Activated CD4-positive, alpha-beta T cell treated with anti-CD3 and anti-CD28 coated beads, Interleukin-2, amount 10 ng/mL, durations not matched to agents 7 days and 5 days (primary cell): ENCODE measurements around the gene SASH1. TPM values are rescaled to one million over a fixed set of nuclear protein-coding genes. Genes with fewer than 3 reads are reported as not detected.

ENCODE experiments used
- CTCF ChIA-PET: fragments of 350-600 bp; sonication (Branson Sonifier 250); formaldehyde crosslinking; loops from one replicate; lab custom pipeline; 2021; ENCODE audit warnings: antibody characterized with exemption; lab: Charles Lee
- POLR2A ChIA-PET: fragments of 350-600 bp; sonication (Branson Sonifier 250); formaldehyde crosslinking; loops from one replicate; lab custom pipeline; 2021; ENCODE audit warnings: antibody characterized with exemption; lab: Charles Lee
- DNase-seq: peaks from one replicate; pipeline ENCODE4 v3.0.0-alpha.2; 2020
- H3K27ac Mint-ChIP-seq: one replicate; pipeline ENCODE4 v1.8.0; 2021; ENCODE audit warnings: mild to moderate bottlenecking, moderate library complexity, mixed read lengths
- H3K27me3 Mint-ChIP-seq: one replicate; pipeline ENCODE4 v1.8.0; 2021; ENCODE audit warnings: mixed read lengths
- H3K36me3 Mint-ChIP-seq: one replicate; pipeline ENCODE4 v1.8.0; 2021; ENCODE audit warnings: low read depth, mixed read lengths
- H3K4me1 Mint-ChIP-seq: one replicate; pipeline ENCODE4 v1.8.0; 2021; ENCODE audit warnings: mixed read lengths
- H3K4me3 Mint-ChIP-seq: one replicate; pipeline ENCODE4 v1.8.0; 2021; ENCODE audit warnings: mild to moderate bottlenecking, moderate library complexity, mixed read lengths
- H3K9me3 Mint-ChIP-seq: one replicate; pipeline ENCODE4 v1.8.0; 2021; ENCODE audit warnings: mixed read lengths
- total RNA-seq, 2 experiments: library from RNA; stranded (reverse); gene quantifications; one replicate each; pipeline ENCODE4 v1.2.3, GENCODE V29; 2021

Gene SASH1
- total RNA-seq, 2 experiments from 2014 or later, result 0.47 to 0.50 TPM

GRCh38 chr6:148453906-148454305 is 111.3 kb downstream of the SASH1 start:
- ChIA-PET POLR2A (no interaction called here), CTCF (interaction anchor here (1.2 kb wide), 1 partner anchor 12 kb away, joined by 3 read pairs; no protein-coding TSS in a partner anchor)
- no peak for DNase-seq
- Mint-ChIP-seq H3K4me3 (no peak overlapping the region), H3K9me3 (no peaks in the 10 kb centered on the region), H3K27me3 (peaks cover 21% of the 10 kb centered on the region), H3K4me1 (peaks cover 27% of the 10 kb centered on the region), H3K27ac (no peak overlapping the region), H3K36me3 (no peaks in the 10 kb centered on the region)

GRCh38 chr6:148455225-148455624 is 112.6 kb downstream of the SASH1 start:
- H3K4me3 Mint-ChIP-seq, result no peak overlapping the region
- peaks cover 18% of the 10 kb centered on the region for H3K27me3 Mint-ChIP-seq
- H3K9me3 Mint-ChIP-seq, result no peaks in the 10 kb centered on the region
- ChIA-PET POLR2A (no interaction called here), CTCF (no interaction called here)
- H3K27ac Mint-ChIP-seq, result no peak overlapping the region
- no peak for DNase-seq
- H3K36me3 Mint-ChIP-seq, result no peaks in the 10 kb centered on the region
- peaks cover 29% of the 10 kb centered on the region for H3K4me1 Mint-ChIP-seq

DNA sequence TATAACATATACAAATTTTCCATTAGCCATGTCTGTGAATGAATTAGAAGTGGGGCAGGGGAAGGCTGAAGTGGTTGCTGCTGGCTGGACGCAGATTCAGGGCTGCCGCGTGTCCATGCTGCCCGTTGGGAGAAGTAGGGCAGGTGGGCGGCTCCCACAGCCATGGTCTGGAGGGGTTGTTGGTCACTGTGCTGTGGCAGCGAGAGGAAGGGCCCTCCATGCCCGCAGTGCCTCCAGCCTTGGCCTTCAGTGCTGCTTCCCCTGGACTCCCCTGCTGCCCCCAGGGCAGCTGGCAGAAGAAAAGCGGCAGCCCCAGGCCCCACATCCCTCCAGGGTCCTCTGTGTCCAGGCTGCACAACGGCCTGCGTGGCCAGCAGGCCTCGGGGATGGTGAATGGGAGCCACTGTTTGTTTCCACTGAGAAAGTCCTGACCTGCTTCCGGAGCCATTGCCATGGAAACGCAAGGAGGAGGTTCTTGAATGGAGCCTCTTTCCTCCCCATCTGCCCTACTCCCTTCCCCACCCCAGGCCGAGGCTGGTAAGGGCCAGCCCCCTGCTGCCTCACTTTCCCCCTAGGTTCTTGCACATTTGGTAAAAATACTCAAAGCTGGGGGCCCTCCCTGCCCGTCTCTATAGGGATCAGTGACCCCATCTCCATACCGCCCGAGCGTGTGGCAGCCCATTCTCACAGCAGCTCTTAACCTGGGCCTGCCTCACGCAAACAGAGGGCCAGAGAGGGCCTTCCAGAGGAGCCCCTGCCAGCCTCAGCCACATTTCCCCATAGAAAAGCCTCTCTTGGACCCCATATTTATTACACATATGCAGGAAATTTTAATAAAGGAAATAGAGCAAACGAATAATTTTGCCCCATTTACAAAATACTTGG is 113.3 kb downstream of the SASH1 start:
- CTCF ChIA-PET, result no interaction called here

GRCh38 chr6:148457137-148457842 is 114.7 kb downstream of the SASH1 start:
- Mint-ChIP-seq H3K4me3 (no peak overlapping the region), H3K36me3 (no peaks in the 10 kb centered on the region), H3K27ac (no peak overlapping the region), H3K4me1 (peaks cover 11% of the 10 kb centered on the region), H3K9me3 (no peaks in the 10 kb centered on the region), H3K27me3 (peaks cover 21% of the 10 kb centered on the region)
- ChIA-PET POLR2A (no interaction called here), CTCF (no interaction called here)
- DNase-seq, result no peak

More for the DNA sequence above, 113.3 kb downstream of the SASH1 start:
- Mint-ChIP-seq H3K36me3 (no peaks in the 10 kb centered on the region), H3K4me3 (no peak overlapping the region), H3K4me1 (peaks cover 25% of the 10 kb centered on the region), H3K27me3 (peaks cover 21% of the 10 kb centered on the region), H3K9me3 (no peaks in the 10 kb centered on the region), H3K27ac (no peak overlapping the region)
- DNase-seq, result no peak
- POLR2A ChIA-PET, result no interaction called here

DNA sequence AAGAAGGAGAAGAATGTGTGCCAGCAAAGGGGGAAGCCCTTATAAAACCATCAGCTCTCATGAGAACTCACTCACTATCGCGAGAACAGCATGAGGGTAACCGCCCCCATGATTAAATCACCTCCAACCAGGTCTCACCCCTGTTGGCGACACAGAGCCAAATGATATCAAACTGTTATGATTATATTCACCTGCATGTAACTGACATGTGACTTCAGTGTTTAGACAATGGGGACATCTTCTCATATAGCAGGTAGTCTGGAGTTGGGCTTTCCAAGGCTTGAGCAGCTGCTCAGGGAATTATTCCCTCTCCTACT is 115.2 kb downstream of the SASH1 start:
- H3K4me1 Mint-ChIP-seq, result peaks cover 6% of the 10 kb centered on the region
- no peaks in the 10 kb centered on the region for H3K9me3 Mint-ChIP-seq
- H3K27ac Mint-ChIP-seq, result no peak overlapping the region
- DNase-seq, result no peak
- peaks cover 24% of the 10 kb centered on the region for H3K27me3 Mint-ChIP-seq
- H3K4me3 Mint-ChIP-seq, result no peak overlapping the region
- CTCF ChIA-PET, result no interaction called here
- no peaks in the 10 kb centered on the region for H3K36me3 Mint-ChIP-seq
- POLR2A ChIA-PET, result no interaction called here

DNA sequence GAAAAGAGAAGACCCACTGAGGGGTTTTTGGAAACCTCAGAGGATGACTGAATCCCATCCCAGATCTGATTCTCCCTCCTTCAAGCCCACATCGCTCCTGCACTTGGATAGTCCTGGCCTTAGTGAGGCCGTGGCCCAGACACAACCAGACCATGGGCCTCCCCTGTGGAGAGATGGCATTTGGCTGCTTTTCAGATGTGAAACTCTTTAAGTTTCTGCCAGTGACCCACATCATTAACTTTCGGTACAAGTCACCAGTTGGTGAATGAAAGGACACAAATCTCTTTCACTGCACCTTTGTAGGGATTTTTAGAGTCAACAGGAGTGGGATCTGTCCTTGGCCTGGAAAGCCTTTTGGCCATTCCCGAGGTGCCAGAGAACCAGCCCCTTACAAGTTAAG is 116.6 kb downstream of the SASH1 start:
- no peak for DNase-seq
- peaks cover 5% of the 10 kb centered on the region for H3K4me1 Mint-ChIP-seq
- peaks cover 28% of the 10 kb centered on the region for H3K27me3 Mint-ChIP-seq
- ChIA-PET CTCF (no interaction called here), POLR2A (no interaction called here)
- no peak overlapping the region for H3K4me3 Mint-ChIP-seq
- H3K36me3 Mint-ChIP-seq, result no peaks in the 10 kb centered on the region
- no peaks in the 10 kb centered on the region for H3K9me3 Mint-ChIP-seq
- H3K27ac Mint-ChIP-seq, result no peak overlapping the region

DNA sequence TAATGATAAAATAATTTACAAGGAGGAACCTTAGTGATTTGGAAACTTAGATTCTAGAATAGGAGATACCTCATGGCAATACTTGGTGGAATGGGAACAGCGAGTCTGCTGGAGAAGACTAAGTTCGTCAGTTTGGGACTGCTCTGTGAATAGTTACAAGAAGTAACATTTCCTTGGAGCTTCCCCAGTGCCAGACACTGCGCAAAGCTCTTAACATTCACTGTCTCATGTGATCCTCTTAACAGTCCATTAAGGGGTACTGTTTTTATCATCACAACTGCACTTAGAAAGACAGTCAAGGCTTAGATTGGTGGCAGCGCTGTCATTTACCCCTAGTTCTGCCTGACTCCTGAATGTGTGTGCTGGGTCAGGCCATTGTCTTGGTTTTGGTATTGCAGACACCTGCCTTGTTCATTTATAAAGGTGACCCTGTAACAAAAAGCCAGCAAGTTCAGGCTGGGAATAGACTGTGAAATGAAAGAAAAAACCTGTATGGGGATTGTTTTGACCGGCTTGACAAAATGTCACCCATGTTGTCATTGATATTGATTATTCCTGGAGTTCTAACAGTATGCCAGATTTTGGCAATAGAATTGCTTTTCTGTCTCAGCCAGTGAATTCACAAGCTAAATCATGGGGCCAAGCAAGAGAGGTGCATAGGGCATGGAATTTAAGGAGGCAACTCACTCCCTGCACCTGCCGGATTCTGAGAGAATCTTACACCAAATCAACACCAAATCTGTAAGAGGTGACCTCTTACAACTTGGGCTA is 118.4 kb downstream of the SASH1 start:
- no peaks in the 10 kb centered on the region for H3K9me3 Mint-ChIP-seq
- ChIA-PET POLR2A (no interaction called here), CTCF (no interaction called here)
- H3K27ac Mint-ChIP-seq, result no peak overlapping the region
- no peak overlapping the region for H3K4me3 Mint-ChIP-seq
- H3K27me3 Mint-ChIP-seq, result peaks cover 31% of the 10 kb centered on the region
- DNase-seq, result no peak
- no peaks in the 10 kb centered on the region for H3K36me3 Mint-ChIP-seq
- peaks cover 7% of the 10 kb centered on the region for H3K4me1 Mint-ChIP-seq

DNA sequence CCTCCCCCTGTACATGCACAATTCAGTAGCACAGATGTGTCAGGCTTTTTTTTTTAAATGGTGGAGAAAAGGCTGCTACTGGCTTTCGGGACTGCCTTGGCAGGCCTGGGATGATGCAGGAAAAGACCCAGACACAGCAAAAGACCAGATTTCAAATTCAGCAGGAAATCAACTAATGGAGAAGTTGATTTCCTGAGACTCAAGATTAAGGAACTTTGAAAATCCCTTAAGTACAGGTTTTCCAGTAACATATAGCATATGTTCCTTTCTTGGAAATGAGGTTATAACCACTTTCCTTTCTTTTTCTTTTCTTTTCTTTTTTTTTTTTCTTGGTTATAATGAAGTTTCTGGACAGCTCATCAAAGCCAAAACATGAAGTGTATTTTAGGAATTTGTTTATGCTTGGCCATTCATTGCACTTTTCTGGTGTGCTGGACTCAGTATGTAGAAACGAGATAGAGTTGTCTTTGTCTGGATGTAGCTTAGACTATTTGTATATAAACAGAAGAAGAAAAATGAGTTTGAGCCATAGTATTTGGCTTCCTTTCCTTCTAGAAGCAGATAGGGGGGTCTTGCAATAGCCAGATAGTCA is 119.4 kb downstream of the SASH1 start:
- ChIA-PET POLR2A (no interaction called here), CTCF (no interaction called here)
- Mint-ChIP-seq H3K27ac (no peak overlapping the region), H3K4me1 (peaks cover 7% of the 10 kb centered on the region), H3K27me3 (peaks cover 38% of the 10 kb centered on the region), H3K9me3 (no peaks in the 10 kb centered on the region), H3K4me3 (no peak overlapping the region), H3K36me3 (no peaks in the 10 kb centered on the region)
- DNase-seq, result no peak

DNA sequence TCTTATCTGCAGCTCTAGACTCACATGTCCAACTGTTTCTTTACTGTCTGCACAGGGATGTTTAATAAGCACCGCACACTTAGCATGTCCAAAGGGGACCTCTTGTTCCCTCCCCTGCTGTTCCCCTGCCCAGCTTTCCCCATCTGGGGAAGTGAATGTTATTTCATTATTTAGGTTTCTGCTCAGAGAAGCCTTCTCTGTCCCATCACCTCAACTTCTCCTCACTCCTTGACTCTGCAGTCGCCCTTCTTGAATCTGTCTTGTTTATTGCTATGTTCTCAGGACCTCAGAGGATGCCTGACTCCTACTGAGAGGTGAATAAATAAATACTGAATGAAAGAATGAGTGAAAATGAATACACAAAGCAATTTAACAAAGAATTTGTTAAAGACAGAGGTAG is 121.0 kb downstream of the SASH1 start:
- CTCF ChIA-PET, result no interaction called here
- POLR2A ChIA-PET, result no interaction called here
- DNase-seq, result no peak
- Mint-ChIP-seq H3K27ac (no peak overlapping the region), H3K9me3 (no peaks in the 10 kb centered on the region), H3K4me3 (no peak overlapping the region), H3K4me1 (peaks cover 7% of the 10 kb centered on the region), H3K36me3 (no peaks in the 10 kb centered on the region), H3K27me3 (peaks cover 42% of the 10 kb centered on the region)

- Mint-ChIP-seq H3K27me3 (peaks cover 42% of the 10 kb centered on the region), H3K4me1 (peaks cover 7% of the 10 kb centered on the region), H3K9me3 (no peaks in the 10 kb centered on the region), H3K36me3 (no peaks in the 10 kb centered on the region), H3K4me3 (no peak overlapping the region), H3K27ac (no peak overlapping the region)
- CTCF ChIA-PET, result interaction anchor here (0.6 to 0.9 kb wide), 2 partner anchors 59 to 283 kb away, joined by 3 read pairs; no protein-coding TSS in a partner anchor
- POLR2A ChIA-PET, result interaction anchor here (0.6 kb wide), 1 partner anchor 108 kb away, joined by 5 read pairs; no protein-coding TSS in a partner anchor
- DNase-seq, result peak; percentile 58
Observed at GRCh38 chr6:148464319-148465010, 121.8 kb downstream of the SASH1 start.

DNA sequence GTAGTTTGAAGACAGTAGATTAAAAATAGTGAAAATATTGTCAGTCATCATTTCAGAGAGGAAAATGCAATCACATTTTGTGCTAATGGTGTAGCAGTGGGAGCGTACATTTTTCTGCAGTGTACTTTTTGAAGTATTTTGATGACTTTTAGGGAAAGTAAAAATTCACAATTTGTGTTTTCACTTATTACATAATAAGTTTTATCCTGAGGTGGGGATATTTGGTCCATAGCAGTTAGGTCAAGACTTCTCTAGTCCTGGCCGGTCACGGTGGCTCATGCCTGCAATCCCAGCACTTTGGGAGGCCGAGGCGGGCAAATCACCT is 122.3 kb downstream of the SASH1 start:
- H3K9me3 Mint-ChIP-seq, result no peaks in the 10 kb centered on the region
- no peaks in the 10 kb centered on the region for H3K36me3 Mint-ChIP-seq
- H3K4me1 Mint-ChIP-seq, result peaks cover 5% of the 10 kb centered on the region
- no peak overlapping the region for H3K4me3 Mint-ChIP-seq
- no peak overlapping the region for H3K27ac Mint-ChIP-seq
- ChIA-PET POLR2A (no interaction called here), CTCF (interaction anchor here (0.6 to 0.9 kb wide), 2 partner anchors 58 to 284 kb away, joined by 3 read pairs; no protein-coding TSS in a partner anchor)
- no peak for DNase-seq
- H3K27me3 Mint-ChIP-seq, result peaks cover 42% of the 10 kb centered on the region

- H3K9me3 Mint-ChIP-seq, result no peaks in the 10 kb centered on the region
- H3K4me3 Mint-ChIP-seq, result no peak overlapping the region
- H3K27ac Mint-ChIP-seq, result no peak overlapping the region
- CTCF ChIA-PET, result no interaction called here
- no peak for DNase-seq
- H3K4me1 Mint-ChIP-seq, result peaks cover 3% of the 10 kb centered on the region
- no peaks in the 10 kb centered on the region for H3K36me3 Mint-ChIP-seq
- POLR2A ChIA-PET, result no interaction called here
- peaks cover 36% of the 10 kb centered on the region for H3K27me3 Mint-ChIP-seq
Observed at GRCh38 chr6:148465670-148466069, 123.0 kb downstream of the SASH1 start.
